Measurements from ENCODE around the gene IQGAP2. TPM values are rescaled to one million over a fixed set of nuclear protein-coding genes. Genes with fewer than 3 reads are reported as not detected.

The IQGAP2 gene
- total RNA-seq, 4 donors from 2014 or later: 46.8 to 121 (median 97.0) TPM

- TF ChIP-seq CTCF (IDR thresholded peaks at IDR 0.05): no peak
- TF ChIP-seq POLR2A (IDR thresholded peaks at IDR 0.05): no peak
- TF ChIP-seq EP300 (IDR thresholded peaks at IDR 0.05; ENCODE audit: low read depth): no peak
- TF ChIP-seq POLR2AphosphoS5 (IDR thresholded peaks at IDR 0.05): no peak
- Histone ChIP-seq H3K27me3 (no peaks in the 10 kb centered on the region), H3K4me3 (no peak overlapping the region), H3K4me1 (peaks cover 0 to 19% (median 16%) of the 10 kb centered on the region in 4 donors), H3K9me3 (no peaks in the 10 kb centered on the region), H3K36me3 (no peaks in the 10 kb centered on the region), H3K27ac (no peak overlapping the region)
- no peak for DNase-seq
- WGBS, 2 donors (ENCODE audit: low coverage in 1 of 2): 96 to 100% methylated on average over 1 to 3 of the region's 3 CpGs
- in situ Hi-C loops (cut with MboI; ENCODE audit: low pct_ligation_motif_present in 1 of 4, low pct_unique_long_range_greater_than_20kb in 1 of 4, low sequenced_read_pairs in 3 of 4) (no loop called here), intact Hi-C loops (cut with DNase I; ENCODE audit: low total_unique reads) (no loop called here)
Measured at GRCh38 chr5:76692651-76693050, 289.6 kb downstream of the IQGAP2 start.

- TF ChIP-seq POLR2AphosphoS5 (IDR thresholded peaks at IDR 0.05) (no peak), POLR2A (IDR thresholded peaks at IDR 0.05) (no peak)
- Histone ChIP-seq H3K27me3 (no peaks in the 10 kb centered on the region), H3K36me3 (no peaks in the 10 kb centered on the region), H3K4me1 (peaks cover 0 to 19% (median 16%) of the 10 kb centered on the region in 4 donors), H3K9me3 (no peaks in the 10 kb centered on the region), H3K4me3 (no peak overlapping the region), H3K27ac (no peak overlapping the region)
- in situ Hi-C loops (cut with MboI; ENCODE audit: low pct_ligation_motif_present in 1 of 4, low pct_unique_long_range_greater_than_20kb in 1 of 4, low sequenced_read_pairs in 3 of 4) (no loop called here), intact Hi-C loops (cut with DNase I; ENCODE audit: low total_unique reads) (no loop called here)
- DNase-seq: no peak
- 66 to 100% methylated on average over 3 of the region's 3 CpGs for WGBS, 2 donors (ENCODE audit: low coverage in 1 of 2)
Measured at GRCh38 chr5:76693141-76693540, 290.1 kb downstream of the IQGAP2 start.

GRCh38 chr5:76694317-76694716 lies 291.2 kb downstream of the IQGAP2 start:
- intact Hi-C loops (cut with DNase I; ENCODE audit: low total_unique reads) (no loop called here), in situ Hi-C loops (cut with MboI; ENCODE audit: low pct_ligation_motif_present in 1 of 4, low pct_unique_long_range_greater_than_20kb in 1 of 4, low sequenced_read_pairs in 3 of 4) (no loop called here)
- Histone ChIP-seq H3K4me3 (no peak overlapping the region), H3K27me3 (no peaks in the 10 kb centered on the region), H3K36me3 (no peaks in the 10 kb centered on the region), H3K27ac (no peak overlapping the region), H3K4me1 (peaks cover 0 to 19% (median 14%) of the 10 kb centered on the region in 4 donors), H3K9me3 (no peaks in the 10 kb centered on the region)
- TF ChIP-seq EP300 (IDR thresholded peaks at IDR 0.05; ENCODE audit: low read depth) (no peak), CTCF (IDR thresholded peaks at IDR 0.05) (no peak), POLR2A (IDR thresholded peaks at IDR 0.05) (no peak), POLR2AphosphoS5 (IDR thresholded peaks at IDR 0.05) (no peak)
- 50 to 85% methylated on average over 2 of the region's 2 CpGs for WGBS, 2 donors (ENCODE audit: low coverage in 1 of 2)
- no peak for DNase-seq

- 66 to 85% methylated on average over 5 to 6 of the region's 6 CpGs for WGBS, 2 donors (ENCODE audit: low coverage in 1 of 2)
- H3K4me3 ChIP-seq: no peak overlapping the region
- intact Hi-C loops (cut with DNase I; ENCODE audit: low total_unique reads): no loop called here
- in situ Hi-C loops (cut with MboI; ENCODE audit: low pct_ligation_motif_present in 1 of 4, low pct_unique_long_range_greater_than_20kb in 1 of 4, low sequenced_read_pairs in 3 of 4): no loop called here
- H3K36me3 ChIP-seq: no peaks in the 10 kb centered on the region
- no peaks in the 10 kb centered on the region for H3K9me3 ChIP-seq
- no peak for TF ChIP-seq EP300 (IDR thresholded peaks at IDR 0.05; ENCODE audit: low read depth)
- TF ChIP-seq CTCF (IDR thresholded peaks at IDR 0.05): no peak
- TF ChIP-seq POLR2A (IDR thresholded peaks at IDR 0.05): no peak
- no peaks in the 10 kb centered on the region for H3K27me3 ChIP-seq
- no peak overlapping the region for H3K27ac ChIP-seq
- no peak for DNase-seq
- H3K4me1 ChIP-seq: peaks cover 0 to 17% (median 13%) of the 10 kb centered on the region in 4 donors
Measured at GRCh38 chr5:76695346-76695745, 292.3 kb downstream of the IQGAP2 start.

- in situ Hi-C loops (cut with MboI; ENCODE audit: low pct_ligation_motif_present in 1 of 4, low pct_unique_long_range_greater_than_20kb in 1 of 4, low sequenced_read_pairs in 3 of 4): no loop called here
- WGBS, 2 donors (ENCODE audit: low coverage in 1 of 2): 71 to 95% methylated on average over 1 of the region's 1 CpG
Measured at GRCh38 chr5:76696251-76696650, 293.2 kb downstream of the IQGAP2 start.

More at GRCh38 chr5:76696251-76696650, 293.2 kb downstream of the IQGAP2 start:
- Histone ChIP-seq H3K4me3 (no peak overlapping the region), H3K4me1 (peaks cover 0 to 10% (median 5%) of the 10 kb centered on the region in 4 donors), H3K27me3 (no peaks in the 10 kb centered on the region), H3K36me3 (peaks cover 0 to 6% (median 0%) of the 10 kb centered on the region in 4 donors), H3K9me3 (no peaks in the 10 kb centered on the region), H3K27ac (no peak overlapping the region)
- TF ChIP-seq POLR2A (IDR thresholded peaks at IDR 0.05) (no peak), POLR2AphosphoS5 (IDR thresholded peaks at IDR 0.05) (no peak), EP300 (IDR thresholded peaks at IDR 0.05; ENCODE audit: low read depth) (no peak), CTCF (IDR thresholded peaks at IDR 0.05) (no peak)
- no peak for DNase-seq
- intact Hi-C loops (cut with DNase I; ENCODE audit: low total_unique reads): no loop called here

Data from transverse colon (tissue), 4 donors.